ENCODE data around the gene ECM2. TPM values are rescaled to one million over a fixed set of nuclear protein-coding genes. Genes with fewer than 3 reads are reported as not detected.
A peak's percentile ranks its signal among the peaks of the same experiment; 100 is the strongest.

Gene ECM2
- total and polyA plus RNA-seq, 3 donors from 2014 or later, result 16.7 to 26.9 (median 16.8) TPM

DNA sequence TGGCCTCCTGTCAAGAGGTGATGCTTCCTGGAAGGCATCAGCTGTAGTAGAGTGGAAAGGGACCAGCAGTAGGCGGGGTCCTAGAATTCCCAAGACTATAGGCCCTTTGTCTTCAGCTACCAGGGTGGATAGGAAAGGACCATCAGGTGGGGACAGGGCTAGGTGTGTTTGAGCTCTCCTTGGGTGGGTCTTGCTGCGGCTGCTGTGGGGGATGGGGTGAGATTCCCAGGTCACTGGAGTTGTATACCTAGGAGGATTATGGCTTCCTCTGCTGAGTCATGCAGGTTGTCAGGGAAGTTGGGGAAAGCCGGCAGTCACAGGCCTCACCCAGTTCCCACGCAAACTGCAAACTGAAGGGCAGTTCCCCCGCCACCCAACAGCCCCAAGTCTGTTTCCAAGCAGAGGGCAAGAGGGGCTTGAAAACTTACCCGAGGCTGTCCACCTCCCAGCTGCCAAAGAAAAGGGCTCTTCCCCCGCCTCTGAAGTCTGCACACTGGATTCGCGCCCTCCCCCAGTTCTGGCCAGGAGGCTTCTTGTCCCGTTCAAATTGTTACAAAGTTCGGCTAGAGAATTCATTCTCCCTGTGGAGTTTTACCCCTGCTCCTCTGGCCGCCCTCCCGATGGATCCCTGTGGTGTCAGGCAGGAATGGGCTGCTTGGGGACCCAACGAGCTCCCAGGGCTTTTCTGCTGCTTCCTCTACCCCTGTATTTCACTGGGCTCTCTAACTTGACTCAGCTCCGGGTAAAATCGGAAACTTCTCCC lies 23.0 kb upstream of the ECM2 start:
- Histone ChIP-seq H3K4me3 (no peak overlapping the region), H3K27ac (no peak overlapping the region), H3K4me1 (no peaks in the 10 kb centered on the region), H3K36me3 (ENCODE audit: low read depth, missing control alignments) (no peaks in the 10 kb centered on the region), H3K9me3 (no peaks in the 10 kb centered on the region), H3K27me3 (no peaks in the 10 kb centered on the region)
- intact Hi-C loops (cut with DNase I; ENCODE audit: low total_unique reads), result no loop called here
- peak; percentile 49 for DNase-seq
- TF ChIP-seq POLR2A (IDR thresholded peaks at IDR 0.05), result no peak
- TF ChIP-seq, protein P1, sequence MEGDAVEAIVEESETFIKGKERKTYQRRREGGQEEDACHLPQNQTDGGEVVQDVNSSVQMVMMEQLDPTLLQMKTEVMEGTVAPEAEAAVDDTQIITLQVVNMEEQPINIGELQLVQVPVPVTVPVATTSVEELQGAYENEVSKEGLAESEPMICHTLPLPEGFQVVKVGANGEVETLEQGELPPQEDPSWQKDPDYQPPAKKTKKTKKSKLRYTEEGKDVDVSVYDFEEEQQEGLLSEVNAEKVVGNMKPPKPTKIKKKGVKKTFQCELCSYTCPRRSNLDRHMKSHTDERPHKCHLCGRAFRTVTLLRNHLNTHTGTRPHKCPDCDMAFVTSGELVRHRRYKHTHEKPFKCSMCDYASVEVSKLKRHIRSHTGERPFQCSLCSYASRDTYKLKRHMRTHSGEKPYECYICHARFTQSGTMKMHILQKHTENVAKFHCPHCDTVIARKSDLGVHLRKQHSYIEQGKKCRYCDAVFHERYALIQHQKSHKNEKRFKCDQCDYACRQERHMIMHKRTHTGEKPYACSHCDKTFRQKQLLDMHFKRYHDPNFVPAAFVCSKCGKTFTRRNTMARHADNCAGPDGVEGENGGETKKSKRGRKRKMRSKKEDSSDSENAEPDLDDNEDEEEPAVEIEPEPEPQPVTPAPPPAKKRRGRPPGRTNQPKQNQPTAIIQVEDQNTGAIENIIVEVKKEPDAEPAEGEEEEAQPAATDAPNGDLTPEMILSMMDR (IDR thresholded peaks at IDR 0.05), result no peak
- 73 to 82% methylated on average over 15 to 16 of the region's 16 CpGs for WGBS, 2 donors

DNA sequence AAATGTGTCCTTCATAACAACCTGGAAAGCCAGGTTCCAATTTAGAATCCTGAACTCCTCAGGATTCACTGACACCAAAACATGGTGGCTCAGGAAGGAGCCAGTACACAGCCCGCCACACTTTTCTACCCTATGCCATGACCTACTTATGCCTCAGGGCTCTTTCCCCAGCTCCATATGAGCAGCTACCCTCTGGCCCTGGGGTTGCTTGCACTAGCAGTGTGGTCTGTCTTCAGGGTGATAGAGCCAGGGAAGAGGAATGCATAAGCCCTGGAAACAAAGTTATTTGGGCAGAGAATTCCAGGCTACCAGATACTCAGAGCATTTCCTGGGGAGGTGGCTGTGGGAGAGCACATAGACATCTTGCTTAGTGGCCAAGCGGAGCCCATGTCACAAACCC lies 15.0 kb upstream of the ECM2 start:
- H3K4me3 ChIP-seq, result no peak overlapping the region
- no peak overlapping the region for H3K27ac ChIP-seq
- H3K27me3 ChIP-seq, result no peaks in the 10 kb centered on the region
- H3K36me3 ChIP-seq (ENCODE audit: low read depth, missing control alignments), result no peaks in the 10 kb centered on the region
- no peaks in the 10 kb centered on the region for H3K4me1 ChIP-seq
- intact Hi-C loops (cut with DNase I; ENCODE audit: low total_unique reads), result no loop called here
- no peak for DNase-seq
- no peaks in the 10 kb centered on the region for H3K9me3 ChIP-seq
- TF ChIP-seq, protein P1 (IDR thresholded peaks at IDR 0.05), result no peak
- no peak for TF ChIP-seq POLR2A (IDR thresholded peaks at IDR 0.05)
- 90 to 96% methylated on average over 2 of the region's 2 CpGs for WGBS, 2 donors

DNA sequence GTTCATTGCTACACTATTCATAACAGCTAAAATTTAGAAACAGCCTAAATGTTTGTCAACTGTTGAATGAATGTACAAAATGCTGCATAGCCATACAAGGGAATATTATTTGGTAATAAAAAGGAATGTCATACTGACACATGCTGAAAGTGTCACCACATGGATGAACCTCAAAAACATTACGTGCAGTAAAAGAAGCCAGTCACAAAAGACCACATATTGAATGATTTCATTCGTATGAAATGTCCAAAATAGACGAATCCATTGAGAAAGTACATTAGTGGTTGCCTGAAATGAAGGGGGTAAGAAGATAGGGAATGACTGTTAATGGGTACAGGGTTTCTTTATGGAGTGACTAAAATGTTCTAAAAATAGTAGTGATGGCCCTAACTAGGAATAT lies 11.6 kb upstream of the ECM2 start:
- Histone ChIP-seq H3K4me1 (no peaks in the 10 kb centered on the region), H3K9me3 (no peaks in the 10 kb centered on the region), H3K36me3 (ENCODE audit: low read depth, missing control alignments) (no peaks in the 10 kb centered on the region), H3K4me3 (no peak overlapping the region), H3K27me3 (no peaks in the 10 kb centered on the region), H3K27ac (no peak overlapping the region)
- DNase-seq, result no peak
- TF ChIP-seq, protein P1 (IDR thresholded peaks at IDR 0.05), result no peak
- no peak for TF ChIP-seq POLR2A (IDR thresholded peaks at IDR 0.05)
- intact Hi-C loops (cut with DNase I; ENCODE audit: low total_unique reads), result no loop called here
- WGBS, 2 donors, result 67 to 76% methylated on average over 3 of the region's 3 CpGs

DNA sequence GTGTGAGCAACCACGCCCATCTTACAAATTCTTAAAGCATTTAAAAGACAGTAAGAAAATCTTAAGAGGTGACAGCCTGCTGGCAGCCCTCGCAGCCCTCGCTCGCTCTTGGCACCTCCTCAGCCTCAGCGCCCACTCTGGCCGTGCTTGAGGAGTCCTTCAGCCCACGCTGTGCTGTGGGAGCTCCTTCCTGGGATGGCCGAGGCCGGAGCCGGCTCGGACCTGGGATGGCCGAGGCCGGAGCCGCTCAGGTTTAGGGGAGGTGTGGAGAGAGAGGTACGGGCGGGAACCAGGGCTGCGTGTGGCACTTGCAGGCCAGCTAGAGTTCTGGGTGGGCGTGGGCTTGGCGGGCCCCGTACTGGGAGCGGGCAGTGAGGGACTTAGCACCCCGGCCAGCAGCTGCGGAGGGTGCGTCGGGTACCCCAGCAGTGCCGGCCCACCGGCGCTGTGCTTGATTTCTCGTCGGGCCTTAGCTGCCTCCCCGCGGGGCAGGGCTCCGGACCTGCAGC lies 9.3 kb upstream of the ECM2 start:
- 72 to 93% methylated on average over 1 to 33 of the region's 33 CpGs for WGBS, 2 donors
- Histone ChIP-seq H3K9me3 (no peaks in the 10 kb centered on the region), H3K4me1 (no peaks in the 10 kb centered on the region), H3K4me3 (peak overlapping the region; percentile 13 to 34), H3K27me3 (no peaks in the 10 kb centered on the region), H3K27ac (no peak overlapping the region), H3K36me3 (ENCODE audit: low read depth, missing control alignments) (no peaks in the 10 kb centered on the region)
- intact Hi-C loops (cut with DNase I; ENCODE audit: low total_unique reads), result no loop called here
- no peak for DNase-seq
- TF ChIP-seq POLR2A (IDR thresholded peaks at IDR 0.05), result no peak
- TF ChIP-seq, protein P1 (IDR thresholded peaks at IDR 0.05), result no peak

DNA sequence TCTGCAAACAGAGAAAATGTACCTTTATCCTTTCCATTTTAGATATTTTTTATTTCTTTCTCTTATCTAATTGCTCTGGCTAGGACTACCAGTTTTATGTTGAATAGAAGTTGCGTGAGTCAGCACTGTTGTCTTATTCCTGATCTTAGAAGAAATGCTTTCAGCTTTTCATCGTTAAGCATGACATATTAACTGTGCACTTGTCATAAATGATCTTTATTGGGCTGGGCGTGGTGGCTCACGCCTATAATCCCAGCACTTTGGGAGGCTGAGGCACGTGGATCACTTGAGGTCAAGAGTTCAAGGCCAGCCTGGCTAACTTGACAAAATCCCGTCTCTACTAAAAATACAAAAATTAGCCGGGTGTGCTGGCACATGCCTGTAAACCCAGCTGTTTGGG lies 8.2 kb upstream of the ECM2 start:
- intact Hi-C loops (cut with DNase I; ENCODE audit: low total_unique reads), result no loop called here
- no peaks in the 10 kb centered on the region for H3K27me3 ChIP-seq
- no peak for TF ChIP-seq POLR2A (IDR thresholded peaks at IDR 0.05)
- TF ChIP-seq, protein P1 (IDR thresholded peaks at IDR 0.05), result no peak
- no peaks in the 10 kb centered on the region for H3K9me3 ChIP-seq
- DNase-seq, result no peak
- no peaks in the 10 kb centered on the region for H3K4me1 ChIP-seq
- H3K36me3 ChIP-seq (ENCODE audit: low read depth, missing control alignments), result no peaks in the 10 kb centered on the region
- no peak overlapping the region for H3K4me3 ChIP-seq
- WGBS, 2 donors, result 58 to 69% methylated on average over 7 of the region's 7 CpGs
- H3K27ac ChIP-seq, result no peak overlapping the region

All from testis (tissue), 3 donors.